Measurements from ENCODE around the gene MTSS2. TPM values are rescaled to one million over a fixed set of nuclear protein-coding genes. Genes with fewer than 3 reads are reported as not detected.
A peak's percentile ranks its signal among the peaks of the same experiment; 100 is the strongest.

The MTSS2 gene
- total and polyA plus RNA-seq, 2 of the 8 experiments (the other 6 are each of a cell fraction or from before 2014, with no cell fraction given) = 23.3 to 36.7 TPM

GRCh38 chr16:70703835-70704381 is 18.1 kb upstream of the MTSS2 start:
- peak overlapping the region; percentile 72; the same call in 1 of the 2 replicates for H2BK15ac ChIP-seq (ENCODE audit: low read length)
- no peak overlapping the region for H3K14ac ChIP-seq (ENCODE audit: insufficient read length)
- H3K9ac ChIP-seq (replicated peaks in 1 of 4; ENCODE audit: extremely low read depth in 1 of 4, low read depth in 3 of 4, low read length in 3 of 4) = no peak overlapping the region
- TF ChIP-seq ZNF274 (IDR thresholded peaks at IDR 0.05; ENCODE audit: borderline replicate concordance, extremely low read depth, low read length) (no peak), TBP (IDR thresholded peaks at IDR 0.05; ENCODE audit: low read depth, low read length) (no peak), ATF3 (IDR thresholded peaks at IDR 0.05; ENCODE audit: insufficient read depth, low read depth, low read length) (no peak), TEAD4 (IDR thresholded peaks at IDR 0.05; ENCODE audit: low read depth, low read length) (no peak), SIN3A (conservative IDR thresholded peaks at IDR 0.05 in 1 of 2, IDR thresholded peaks at IDR 0.05 in 1 of 2; ENCODE audit: low read depth in 1 of 2, low read length in 2 of 2) (no peak), BCL11A (IDR thresholded peaks at IDR 0.05; ENCODE audit: low read depth in 2 of 2, low read length in 2 of 2) (no peak), POLR2AphosphoS5 (IDR thresholded peaks at IDR 0.05; ENCODE audit: low read depth, low read length) (no peak), CEBPB (IDR thresholded peaks at IDR 0.05; ENCODE audit: low read depth, low read length) (no peak)
- no peak overlapping the region for H2AFZ ChIP-seq (ENCODE audit: low read length)
- H3K9me3 ChIP-seq (ENCODE audit: insufficient read depth in 2 of 2, low read depth in 1 of 2, low read length in 1 of 2) = no peaks in the 10 kb centered on the region
- H3K4ac ChIP-seq (replicated peaks; ENCODE audit: insufficient read length, low read depth, low read length) = no peak overlapping the region
- no peak overlapping the region for H3K4me3 ChIP-seq (ENCODE audit: extremely low read depth in 1 of 4, insufficient read depth in 2 of 4, low read depth in 3 of 4, low read length in 4 of 4)
- DNase-seq (ENCODE audit: low read depth in 1 of 2, low spot score in 2 of 2) = no peak
- no peak overlapping the region for H3K4me2 ChIP-seq (ENCODE audit: insufficient read depth in 1 of 2, low read depth in 2 of 2, low read length in 2 of 2)
- H3K36me3 ChIP-seq (ENCODE audit: control insufficient read depth in 2 of 4, insufficient read depth in 4 of 4, low read length in 3 of 4) = no peaks in the 10 kb centered on the region; a peak in 1 of 8 replicates
- H2BK120ac ChIP-seq (replicated peaks; ENCODE audit: low read depth, low read length) = no peak overlapping the region
- WGBS, 2 experiments (ENCODE audit: extremely low coverage in 1 of 2, insufficient coverage in 1 of 2, insufficient read length in 1 of 2, insufficient replicate concordance in 2 of 2, low coverage in 1 of 2, low lambda C conversion rate in 2 of 2, missing lambda C conversion rate in 1 of 2) = 83% methylated on average over 6 of the region's 6 CpGs; no CpG with 5 or more reads in 1 of the 2 experiments
- H3K23me2 ChIP-seq (ENCODE audit: low read depth, low read length) = no peaks in the 10 kb centered on the region
- peaks cover 2% of the 10 kb centered on the region; the same call in 1 of the 2 replicates for H3K79me1 ChIP-seq (ENCODE audit: low read depth, low read length)
- H3K23ac ChIP-seq (ENCODE audit: insufficient read length) = no peak overlapping the region
- no peak overlapping the region for H4K91ac ChIP-seq (replicated peaks; ENCODE audit: insufficient read length, low read length)
- H3K27me3 ChIP-seq (replicated peaks in 1 of 4; ENCODE audit: control insufficient read depth in 3 of 4, extremely low read depth in 1 of 4, insufficient read depth in 3 of 4, low read length in 3 of 4) = no peaks in the 10 kb centered on the region
- no peak overlapping the region for H3K27ac ChIP-seq (ENCODE audit: low read depth, low read length)
- peaks cover 0 to 21% (median 12%) of the 10 kb centered on the region in 4 experiments; a peak in 5 of 7 replicates for H3K4me1 ChIP-seq (replicated peaks in 1 of 4; ENCODE audit: control insufficient read depth in 3 of 4, insufficient read depth in 4 of 4, low read length in 3 of 4)
- ChIA-PET POLR2A (ENCODE audit: partially characterized antibody) (interaction anchor here (0.7 to 1.5 kb wide), 4 partner anchors 9 to 47 kb away, joined by 3 to 4 read pairs (median 3); no protein-coding TSS in a partner anchor), CTCF (ENCODE audit: partially characterized antibody) (interaction anchor here (0.7 to 2.7 kb wide), 13 partner anchors 11 to 708 kb away, joined by 3 to 15 read pairs (median 5); no protein-coding TSS in a partner anchor)
- no peak overlapping the region for H2BK12ac ChIP-seq (ENCODE audit: low read depth, low read length)
- FAIRE-seq = no peak
- H3K79me2 ChIP-seq (ENCODE audit: control insufficient read depth in 1 of 2, insufficient read depth in 2 of 2, low read length in 2 of 2) = no peaks in the 10 kb centered on the region
- H2AK5ac ChIP-seq (ENCODE audit: low read depth, low read length) = peak overlapping the region; percentile 54; the same call in 1 of the 2 replicates
- H4K5ac ChIP-seq (ENCODE audit: insufficient read length, low read depth, low read length) = no peak overlapping the region
- H4K8ac ChIP-seq (ENCODE audit: extremely low read depth, insufficient read depth, low read length) = no peak overlapping the region
- H2BK5ac ChIP-seq (ENCODE audit: low read depth, low read length) = no peak overlapping the region; the same call in 1 of the 2 replicates
- H3K56ac ChIP-seq (replicated peaks; ENCODE audit: insufficient read length, low read depth, low read length) = no peak overlapping the region
- no peak overlapping the region for H2BK20ac ChIP-seq (ENCODE audit: low read length)
- H3K18ac ChIP-seq (ENCODE audit: extremely low read depth, low read length) = peak overlapping the region; percentile 38; the same call in 1 of the 2 replicates
- peaks cover 0 to 6% of the 10 kb centered on the region in 2 experiments for H4K20me1 ChIP-seq (replicated peaks in 1 of 2; ENCODE audit: control insufficient read depth in 1 of 2, insufficient read depth in 2 of 2, low read length in 2 of 2)

Data from H1 (cell line).